ENCODE data around the gene ARL14EP.

DNA sequence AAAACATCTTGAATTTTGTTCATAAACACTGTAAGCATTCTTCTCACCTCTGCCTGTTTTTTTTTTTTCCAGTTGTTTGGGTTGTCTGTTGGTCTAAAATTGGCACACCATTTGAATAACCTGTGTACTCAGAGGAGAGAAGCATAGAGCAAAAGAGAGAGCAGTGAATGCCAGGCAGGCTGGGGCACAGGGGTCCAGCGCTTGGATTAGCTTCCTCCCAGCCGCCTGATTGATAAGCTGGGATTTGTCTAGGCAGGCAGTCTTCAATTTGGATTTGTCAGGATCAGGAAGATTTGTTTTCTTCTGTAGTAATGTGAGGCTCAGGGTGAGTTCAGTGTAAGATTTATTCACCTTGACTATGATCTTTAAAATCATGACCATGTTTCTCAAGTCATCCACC, 59.0 kb downstream of the ARL14EP start:
- TF ChIP-seq SUZ12 (IDR thresholded peaks at IDR 0.05) (no peak), TARDBP (IDR thresholded peaks at IDR 0.05) (no peak), FOXM1 (IDR thresholded peaks at IDR 0.05; ENCODE audit: borderline replicate concordance) (no peak), LEF1 (IDR thresholded peaks at IDR 0.05; ENCODE audit: borderline replicate concordance) (no peak), ZNF384 (IDR thresholded peaks at IDR 0.05) (no peak), HDGF (IDR thresholded peaks at IDR 0.05; ENCODE audit: borderline replicate concordance) (no peak), ELF4 (IDR thresholded peaks at IDR 0.05) (no peak), ARNT (IDR thresholded peaks at IDR 0.05) (no peak)
- TF ChIP-seq, protein P1, sequence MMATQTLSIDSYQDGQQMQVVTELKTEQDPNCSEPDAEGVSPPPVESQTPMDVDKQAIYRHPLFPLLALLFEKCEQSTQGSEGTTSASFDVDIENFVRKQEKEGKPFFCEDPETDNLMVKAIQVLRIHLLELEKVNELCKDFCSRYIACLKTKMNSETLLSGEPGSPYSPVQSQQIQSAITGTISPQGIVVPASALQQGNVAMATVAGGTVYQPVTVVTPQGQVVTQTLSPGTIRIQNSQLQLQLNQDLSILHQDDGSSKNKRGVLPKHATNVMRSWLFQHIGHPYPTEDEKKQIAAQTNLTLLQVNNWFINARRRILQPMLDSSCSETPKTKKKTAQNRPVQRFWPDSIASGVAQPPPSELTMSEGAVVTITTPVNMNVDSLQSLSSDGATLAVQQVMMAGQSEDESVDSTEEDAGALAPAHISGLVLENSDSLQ (IDR thresholded peaks at IDR 0.05): no peak

All from HEK293T (cell line).